ENCODE measurements around the gene CCZ1B.
"Not testable (repeated sequence)": the region's sequence is repeated elsewhere in the genome, so short reads cannot be mapped to it uniquely, and the experiment has no call there.

The CCZ1B gene

GRCh38 chr7:6830026-6830425, 4.0 kb upstream of the CCZ1B start:
- DNase-seq: not testable (repeated sequence)

GRCh38 chr7:6829616-6830015, 3.5 kb upstream of the CCZ1B start:
- DNase-seq: not testable (repeated sequence)

- not testable (repeated sequence) for DNase-seq
Measured at GRCh38 chr7:6827180-6827579, 1.1 kb upstream of the CCZ1B start.

- not testable (repeated sequence) for DNase-seq
Measured at GRCh38 chr7:6825236-6826125, 594 bp downstream of the CCZ1B start.

- DNase-seq: not testable (repeated sequence)
Measured at GRCh38 chr7:6821622-6822021, 4.5 kb downstream of the CCZ1B start.

GRCh38 chr7:6815470-6815869, 10.6 kb downstream of the CCZ1B start:
- not testable (repeated sequence) for DNase-seq

GRCh38 chr7:6813011-6813410, 13.1 kb downstream of the CCZ1B start:
- not testable (repeated sequence) for DNase-seq

- DNase-seq: not testable (repeated sequence)
Measured at GRCh38 chr7:6807959-6808358, 18.1 kb downstream of the CCZ1B start.

- DNase-seq: not testable (repeated sequence)
Measured at GRCh38 chr7:6807393-6807918, 18.6 kb downstream of the CCZ1B start.

GRCh38 chr7:6800331-6800730, 25.7 kb downstream of the CCZ1B start:
- DNase-seq: not testable (repeated sequence)

GRCh38 chr7:6799887-6800286, 26.2 kb downstream of the CCZ1B start:
- DNase-seq: not testable (repeated sequence)

- DNase-seq: not testable (repeated sequence)
Measured at GRCh38 chr7:6798047-6798446, 28.0 kb downstream of the CCZ1B start.

GRCh38 chr7:6797218-6797617, 28.9 kb downstream of the CCZ1B start:
- DNase-seq: not testable (repeated sequence)

- not testable (repeated sequence) for DNase-seq
Measured at GRCh38 chr7:6794276-6794675, 31.8 kb downstream of the CCZ1B start.

- DNase-seq: not testable (repeated sequence)
Measured at GRCh38 chr7:6792113-6792872, 33.8 kb downstream of the CCZ1B start.

- not testable (repeated sequence) for DNase-seq
Measured at GRCh38 chr7:6789353-6789752, 36.7 kb downstream of the CCZ1B start.

- DNase-seq: not testable (repeated sequence)
Measured at GRCh38 chr7:6781581-6781980, 44.5 kb downstream of the CCZ1B start.

GRCh38 chr7:6761186-6761585, 64.9 kb downstream of the CCZ1B start:
- not testable (repeated sequence) for DNase-seq

- peak; percentile 22 to 23 for DNase-seq
Measured at GRCh38 chr7:6753964-6754363, 72.1 kb downstream of the CCZ1B start, which contains the start of gene RSPH10B2. TSS of gene RSPH10B2 (plus strand) at chr7:6754103. CDS start at chr7:6757678, 3,575 bp downstream.

GRCh38 chr7:6750173-6750572, 75.9 kb downstream of the CCZ1B start:
- not testable (repeated sequence) for DNase-seq

- DNase-seq: not testable (repeated sequence)
Measured at GRCh38 chr7:6749335-6749734, 76.7 kb downstream of the CCZ1B start.

Data from activated T-cell treated with anti-CD3 and anti-CD28 coated beads, Interleukin-2, amount 50 U/mL, for 48 hours (primary cell).